OCI-LY3 (cell line): ENCODE data around the gene CHST1.

Experiments used
- EZH2phosphoT487 ChIP-seq: fragments of 200-600 bp; shearing (Covaris generic); IDR thresholded peaks from 2 replicates; pipeline ENCODE4 v1.6.1; 2018; ENCODE audit warnings: antibody characterized with exemption, mixed run types, low read depth
- TF ChIP-seq, protein P1 (sequence below): fragments of 200-600, 300-600 bp; sonication (generic); IDR thresholded peaks from 2 replicates; pipeline ENCODE4 v1.5.1; 2014; ENCODE audit warnings: antibody characterized with exemption, low read length, low read depth

- TF ChIP-seq, protein P1, sequence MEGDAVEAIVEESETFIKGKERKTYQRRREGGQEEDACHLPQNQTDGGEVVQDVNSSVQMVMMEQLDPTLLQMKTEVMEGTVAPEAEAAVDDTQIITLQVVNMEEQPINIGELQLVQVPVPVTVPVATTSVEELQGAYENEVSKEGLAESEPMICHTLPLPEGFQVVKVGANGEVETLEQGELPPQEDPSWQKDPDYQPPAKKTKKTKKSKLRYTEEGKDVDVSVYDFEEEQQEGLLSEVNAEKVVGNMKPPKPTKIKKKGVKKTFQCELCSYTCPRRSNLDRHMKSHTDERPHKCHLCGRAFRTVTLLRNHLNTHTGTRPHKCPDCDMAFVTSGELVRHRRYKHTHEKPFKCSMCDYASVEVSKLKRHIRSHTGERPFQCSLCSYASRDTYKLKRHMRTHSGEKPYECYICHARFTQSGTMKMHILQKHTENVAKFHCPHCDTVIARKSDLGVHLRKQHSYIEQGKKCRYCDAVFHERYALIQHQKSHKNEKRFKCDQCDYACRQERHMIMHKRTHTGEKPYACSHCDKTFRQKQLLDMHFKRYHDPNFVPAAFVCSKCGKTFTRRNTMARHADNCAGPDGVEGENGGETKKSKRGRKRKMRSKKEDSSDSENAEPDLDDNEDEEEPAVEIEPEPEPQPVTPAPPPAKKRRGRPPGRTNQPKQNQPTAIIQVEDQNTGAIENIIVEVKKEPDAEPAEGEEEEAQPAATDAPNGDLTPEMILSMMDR = no peak
- TF ChIP-seq EZH2phosphoT487 = no peak
Measured at GRCh38 chr11:45622861-45623260, 42.6 kb downstream of the CHST1 start.
